ENCODE measurements around the gene HMOX1. TPM values are rescaled to one million over a fixed set of nuclear protein-coding genes. Genes with fewer than 3 reads are reported as not detected.
"Not testable (repeated sequence)": the region's sequence is repeated elsewhere in the genome, so short reads cannot be mapped to it uniquely, and the experiment has no call there.

HMOX1 gene
- total RNA-seq, 1 donor from 2014 or later: 1.6 TPM

DNA sequence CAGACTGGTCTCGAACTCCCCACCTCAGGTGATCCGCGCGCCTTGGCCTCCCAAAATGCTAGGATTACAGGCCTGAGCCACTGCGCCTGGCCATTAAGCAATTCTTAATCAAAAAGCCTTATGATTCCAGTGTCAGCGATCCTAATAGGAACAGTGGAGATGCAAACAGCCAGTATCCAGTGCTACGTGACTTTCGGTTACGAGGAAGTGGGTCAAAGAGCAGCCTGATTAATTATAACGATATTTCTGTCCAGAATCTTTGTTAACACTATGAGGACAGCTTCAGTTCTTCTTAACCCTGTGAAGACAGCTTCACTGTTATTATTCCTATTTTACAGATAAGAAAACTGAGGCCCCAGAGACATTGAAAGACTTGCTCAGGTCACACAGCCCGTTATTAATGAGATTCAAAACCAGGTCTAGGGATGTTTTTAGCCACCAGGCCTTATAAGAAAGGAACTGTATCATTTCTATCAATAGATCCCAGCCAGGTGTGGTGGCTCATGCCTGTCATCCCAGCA, 17.3 kb upstream of the HMOX1 start:
- Mint-ChIP-seq H3K27ac (no peak overlapping the region), H3K4me1 (peaks cover 9% of the 10 kb centered on the region), H3K27me3 (ENCODE audit: low read depth) (no peaks in the 10 kb centered on the region), H3K4me3 (no peak overlapping the region), H3K36me3 (no peaks in the 10 kb centered on the region), H3K9me3 (no peaks in the 10 kb centered on the region)
- TF ChIP-seq, protein P1, sequence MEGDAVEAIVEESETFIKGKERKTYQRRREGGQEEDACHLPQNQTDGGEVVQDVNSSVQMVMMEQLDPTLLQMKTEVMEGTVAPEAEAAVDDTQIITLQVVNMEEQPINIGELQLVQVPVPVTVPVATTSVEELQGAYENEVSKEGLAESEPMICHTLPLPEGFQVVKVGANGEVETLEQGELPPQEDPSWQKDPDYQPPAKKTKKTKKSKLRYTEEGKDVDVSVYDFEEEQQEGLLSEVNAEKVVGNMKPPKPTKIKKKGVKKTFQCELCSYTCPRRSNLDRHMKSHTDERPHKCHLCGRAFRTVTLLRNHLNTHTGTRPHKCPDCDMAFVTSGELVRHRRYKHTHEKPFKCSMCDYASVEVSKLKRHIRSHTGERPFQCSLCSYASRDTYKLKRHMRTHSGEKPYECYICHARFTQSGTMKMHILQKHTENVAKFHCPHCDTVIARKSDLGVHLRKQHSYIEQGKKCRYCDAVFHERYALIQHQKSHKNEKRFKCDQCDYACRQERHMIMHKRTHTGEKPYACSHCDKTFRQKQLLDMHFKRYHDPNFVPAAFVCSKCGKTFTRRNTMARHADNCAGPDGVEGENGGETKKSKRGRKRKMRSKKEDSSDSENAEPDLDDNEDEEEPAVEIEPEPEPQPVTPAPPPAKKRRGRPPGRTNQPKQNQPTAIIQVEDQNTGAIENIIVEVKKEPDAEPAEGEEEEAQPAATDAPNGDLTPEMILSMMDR (IDR thresholded peaks at IDR 0.05; ENCODE audit: unreplicated experiment): no peak
- DNase-seq (ENCODE audit: low spot score in 2 of 2, unreplicated experiment in 2 of 2): no peak

DNA sequence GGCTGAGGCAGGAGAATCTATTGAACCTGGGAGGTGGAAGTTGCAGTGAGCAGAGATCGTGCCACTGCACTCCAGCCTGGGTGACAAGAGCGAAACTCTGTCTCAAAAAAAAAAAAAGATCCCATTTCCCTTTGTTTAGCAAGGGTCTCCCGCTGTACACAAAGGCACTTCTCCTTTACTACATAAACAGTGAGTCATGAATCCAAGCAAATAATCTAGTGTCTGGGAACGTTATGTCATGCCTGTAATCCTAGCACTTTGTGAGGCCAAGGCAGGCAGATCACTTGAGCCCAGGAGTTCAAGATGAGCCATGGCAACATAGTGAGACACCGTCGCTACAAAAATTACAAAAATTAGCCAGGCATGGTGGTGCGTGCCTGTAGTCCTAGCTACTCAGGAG, 16.7 kb upstream of the HMOX1 start:
- not testable (repeated sequence) for H3K9me3 Mint-ChIP-seq; DNase-seq (ENCODE audit: low spot score in 2 of 2, unreplicated experiment in 2 of 2); H3K4me3 Mint-ChIP-seq; H3K27me3 Mint-ChIP-seq (ENCODE audit: low read depth); H3K36me3 Mint-ChIP-seq; H3K4me1 Mint-ChIP-seq; H3K27ac Mint-ChIP-seq

DNA sequence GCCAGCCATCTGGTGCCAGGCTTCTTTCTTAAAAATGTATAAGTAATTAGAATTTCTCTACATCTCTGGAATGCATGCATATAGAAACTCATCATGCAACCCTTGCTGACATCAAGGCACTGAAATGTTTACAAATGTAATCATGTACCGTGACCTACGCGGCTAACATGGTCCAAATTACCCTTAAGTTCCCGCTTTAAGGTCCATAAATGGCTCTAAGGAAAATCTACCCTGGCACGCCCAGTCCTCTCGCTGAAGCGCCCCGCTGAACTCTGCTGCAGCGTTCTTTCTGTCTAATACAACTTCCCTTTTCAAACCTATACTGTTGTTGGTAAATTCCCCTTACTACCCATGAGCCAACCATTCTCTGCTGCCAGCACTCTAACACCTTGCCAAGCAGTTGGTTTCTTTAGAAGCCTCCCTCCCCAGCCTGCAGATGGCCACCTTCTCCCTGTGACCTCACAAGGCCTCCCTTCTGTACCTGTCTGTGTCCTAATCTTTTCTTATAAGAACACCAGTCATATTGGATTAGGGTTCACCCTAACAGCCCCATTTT, 13.5 kb upstream of the HMOX1 start:
- Mint-ChIP-seq H3K9me3 (no peaks in the 10 kb centered on the region), H3K4me3 (no peak overlapping the region), H3K27ac (no peak overlapping the region), H3K4me1 (peaks cover 23% of the 10 kb centered on the region), H3K36me3 (no peaks in the 10 kb centered on the region), H3K27me3 (ENCODE audit: low read depth) (no peaks in the 10 kb centered on the region)
- TF ChIP-seq, protein P1 (IDR thresholded peaks at IDR 0.05; ENCODE audit: unreplicated experiment): no peak
- DNase-seq (ENCODE audit: low spot score in 2 of 2, unreplicated experiment in 2 of 2): no peak

DNA sequence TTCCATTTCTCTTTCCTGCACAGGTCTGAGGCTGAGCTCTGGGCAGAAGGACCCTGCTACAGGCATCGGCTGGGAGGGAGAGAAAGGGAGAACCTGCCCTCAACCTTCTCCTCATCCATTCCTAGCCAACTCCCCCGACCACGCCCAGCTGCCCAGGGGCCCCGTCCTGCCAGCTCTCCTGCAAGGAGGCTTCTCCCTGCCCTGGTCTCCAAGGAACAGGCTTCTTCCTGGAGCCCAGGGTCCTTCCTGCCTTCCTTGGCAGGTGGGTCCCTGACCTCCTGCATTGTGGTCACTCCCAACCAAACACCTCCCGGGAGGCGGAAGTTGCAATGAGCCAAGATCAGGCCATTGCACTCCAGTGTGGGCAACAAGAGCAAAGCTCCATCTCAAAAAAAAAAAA, 12.5 kb upstream of the HMOX1 start:
- H3K36me3 Mint-ChIP-seq: no peaks in the 10 kb centered on the region
- H3K9me3 Mint-ChIP-seq: no peaks in the 10 kb centered on the region
- no peak overlapping the region for H3K4me3 Mint-ChIP-seq

DNA sequence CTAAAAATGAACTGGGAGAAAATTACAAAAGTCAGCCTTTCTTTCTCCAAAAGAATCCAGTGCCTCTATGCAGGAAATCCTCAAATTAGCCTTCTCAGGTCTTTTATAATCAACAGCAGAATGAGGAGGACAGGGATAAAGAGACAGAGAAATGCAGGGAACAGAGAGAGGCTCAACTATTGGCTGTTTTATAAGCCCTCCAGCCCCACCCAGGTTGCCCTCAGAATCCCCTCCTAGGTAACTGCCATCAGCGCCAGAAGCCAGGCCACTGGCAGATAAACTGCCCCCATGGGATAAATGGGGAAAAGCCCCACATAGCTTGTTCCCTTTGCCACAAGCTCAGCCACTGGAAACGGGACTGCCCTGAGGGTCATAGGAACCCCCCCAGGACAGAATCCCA, 10.9 kb upstream of the HMOX1 start:
- DNase-seq (ENCODE audit: low spot score in 2 of 2, unreplicated experiment in 2 of 2): no peak
- Mint-ChIP-seq H3K4me3 (no peak overlapping the region), H3K36me3 (no peaks in the 10 kb centered on the region), H3K27ac (peak overlapping the region; percentile 44), H3K9me3 (no peaks in the 10 kb centered on the region), H3K27me3 (ENCODE audit: low read depth) (no peaks in the 10 kb centered on the region), H3K4me1 (peaks cover 25% of the 10 kb centered on the region)
- TF ChIP-seq, protein P1 (IDR thresholded peaks at IDR 0.05; ENCODE audit: unreplicated experiment): no peak

More for the DNA sequence above, 12.5 kb upstream of the HMOX1 start:
- Mint-ChIP-seq H3K27ac (no peak overlapping the region), H3K27me3 (ENCODE audit: low read depth) (no peaks in the 10 kb centered on the region), H3K4me1 (peaks cover 23% of the 10 kb centered on the region)
- DNase-seq (ENCODE audit: low spot score in 2 of 2, unreplicated experiment in 2 of 2): no peak
- TF ChIP-seq, protein P1 (IDR thresholded peaks at IDR 0.05; ENCODE audit: unreplicated experiment): no peak

DNA sequence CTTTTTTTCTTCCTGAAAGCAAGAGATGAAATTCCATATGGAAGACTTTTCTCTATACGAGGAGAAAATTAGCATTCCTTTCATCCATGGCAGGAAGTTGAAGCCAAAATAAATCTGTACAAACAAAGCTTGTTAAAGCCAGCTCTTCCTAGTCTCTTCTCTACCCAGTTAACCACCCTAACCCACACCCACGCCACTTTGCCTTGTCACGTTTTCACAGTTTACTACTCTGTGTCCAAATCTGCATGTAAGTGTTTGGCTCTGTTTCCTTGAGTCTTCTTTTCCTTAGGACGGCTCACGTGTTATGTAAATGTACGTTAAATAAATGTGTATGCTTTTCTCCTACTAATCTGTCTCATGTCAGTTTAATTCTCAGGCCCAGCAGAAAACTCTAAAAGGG, 7.1 kb upstream of the HMOX1 start:
- Mint-ChIP-seq H3K36me3 (no peaks in the 10 kb centered on the region), H3K27me3 (ENCODE audit: low read depth) (no peaks in the 10 kb centered on the region), H3K27ac (peak overlapping the region; percentile 6), H3K4me1 (peaks cover 44% of the 10 kb centered on the region), H3K4me3 (no peak overlapping the region), H3K9me3 (no peaks in the 10 kb centered on the region)
- TF ChIP-seq, protein P1 (IDR thresholded peaks at IDR 0.05; ENCODE audit: unreplicated experiment): no peak
- no peak for DNase-seq (ENCODE audit: low spot score in 2 of 2, unreplicated experiment in 2 of 2)
